Ovary (tissue), 3 donors: ENCODE results near the gene PACC1.

Experiments used
- CTCF ChIP-seq, 3 donors: fragments of 450-650 bp in 2 of 3; fragments of 200-600 bp in 1 of 3; IDR thresholded peaks; one replicate each; pipeline versions ENCODE4 v1.5.1 to v1.8.0; 2016 to 2022; ENCODE audit warnings: antibody characterized with exemption in 3 of 3, mild to moderate bottlenecking in 1 of 3
- EP300 ChIP-seq: sonication (generic); formaldehyde crosslinking; IDR thresholded peaks from one replicate; pipeline ENCODE4 v1.6.1; 2017; ENCODE audit warnings: antibody characterized with exemption
- POLR2A ChIP-seq: fragments of 450-650 bp; IDR thresholded peaks from one replicate; pipeline ENCODE4 v1.6.1; 2017; ENCODE audit warnings: antibody characterized with exemption, mild to moderate bottlenecking, moderate library complexity
- donor health status: DM: no; HTN: no; CAD: no.

- TF ChIP-seq POLR2A (no peak), CTCF (IDR thresholded peaks at IDR 0.05) (no peak), EP300 (no peak)
Observed at GRCh38 chr1:212463565-212464285, 49.0 kb upstream of the PACC1 start.
